H9 (cell line): Measurements from ENCODE around the gene CCDC18. TPM values are rescaled to one million over a fixed set of nuclear protein-coding genes. Genes with fewer than 3 reads are reported as not detected.
A peak's percentile ranks its signal among the peaks of the same experiment; 100 is the strongest.

ENCODE experiments used
- DNase-seq: peaks from one replicate; pipeline ENCODE4 v3.0.0-alpha.2; 2017
- H2AFZ ChIP-seq: one replicate; pipeline ENCODE4 v1.6.1; 2013; ENCODE audit warnings: mild to moderate bottlenecking, low read length, control low read depth, moderate library complexity
- H2AK5ac ChIP-seq: 2 replicates; pipeline ENCODE4 v1.6.1; 2013; ENCODE audit warnings: low read length, control low read depth, mixed read lengths; ENCODE audit not compliant: insufficient read length
- H2BK120ac ChIP-seq: one replicate; pipeline ENCODE4 v1.6.1; 2013; ENCODE audit warnings: low read depth, mild to moderate bottlenecking, low read length, control low read depth, inconsistent platforms; ENCODE audit not compliant: poor library complexity, severe bottlenecking
- H2BK12ac ChIP-seq: 2 replicates; pipeline ENCODE4 v1.6.1; 2013; ENCODE audit warnings: low read length, control low read depth, mixed read lengths, low read depth; ENCODE audit not compliant: insufficient read length
- H2BK15ac ChIP-seq: 2 replicates; pipeline ENCODE4 v1.6.1; 2013; ENCODE audit warnings: low read depth, low read length, control low read depth
- H2BK20ac ChIP-seq: one replicate; pipeline ENCODE4 v1.6.1; 2013; ENCODE audit warnings: low read depth, mild to moderate bottlenecking, low read length, control low read depth, inconsistent platforms; ENCODE audit not compliant: poor library complexity, severe bottlenecking
- H2BK5ac ChIP-seq: 2 replicates; pipeline ENCODE4 v1.6.1; 2013; ENCODE audit warnings: low read length, control low read depth, mixed read lengths; ENCODE audit not compliant: insufficient read length
- H3K14ac ChIP-seq: 2 replicates; pipeline ENCODE4 v1.6.1; 2013; ENCODE audit warnings: low read length, control low read depth; ENCODE audit not compliant: insufficient read depth
- H3K18ac ChIP-seq: 2 replicates; pipeline ENCODE4 v1.6.1; 2013; ENCODE audit warnings: low read depth, mild to moderate bottlenecking, mixed read lengths, low read length, control low read depth; ENCODE audit not compliant: insufficient read length
- H3K23ac ChIP-seq: 2 replicates; pipeline ENCODE4 v1.6.1; 2013; ENCODE audit warnings: low read length, control low read depth, mixed read lengths, low read depth; ENCODE audit not compliant: insufficient read length
- H3K23me2 ChIP-seq: 2 replicates; pipeline ENCODE4 v1.6.1; 2013; ENCODE audit warnings: low read depth, mild to moderate bottlenecking, mixed read lengths, low read length, control low read depth; ENCODE audit not compliant: insufficient read length, poor library complexity, severe bottlenecking
- H3K27ac ChIP-seq: 2 replicates; pipeline ENCODE4 v1.5.1; 2013; ENCODE audit warnings: low read length, control low read depth, mixed read lengths, low read depth; ENCODE audit not compliant: insufficient read length
- H3K27me3 ChIP-seq: 2 replicates; pipeline ENCODE4 v1.6.1; 2013; ENCODE audit warnings: low read length, control low read depth, inconsistent platforms; ENCODE audit not compliant: insufficient read depth
- H3K4ac ChIP-seq: 2 replicates; pipeline ENCODE4 v1.6.1; 2013; ENCODE audit warnings: low read depth, mild to moderate bottlenecking, control low read depth, inconsistent platforms, low read length, moderate library complexity
- H3K4me1 ChIP-seq: 2 replicates; pipeline ENCODE4 v1.6.1; 2013; ENCODE audit warnings: low read length, control low read depth, inconsistent platforms; ENCODE audit not compliant: insufficient read depth
- H3K4me2 ChIP-seq: 2 replicates; pipeline ENCODE4 v1.6.1; 2013; ENCODE audit warnings: low read length, control low read depth, mixed read lengths; ENCODE audit not compliant: insufficient read length, insufficient read depth
- H3K56ac ChIP-seq: 2 replicates; pipeline ENCODE4 v1.6.1; 2013; ENCODE audit warnings: low read depth, mild to moderate bottlenecking, mixed read lengths, low read length, control low read depth; ENCODE audit not compliant: insufficient read length
- H3K79me1 ChIP-seq: 2 replicates; pipeline ENCODE4 v1.6.1; 2013; ENCODE audit warnings: low read depth, mild to moderate bottlenecking, moderate library complexity, low read length, control low read depth, inconsistent platforms; ENCODE audit not compliant: insufficient read depth, poor library complexity, severe bottlenecking
- H3K79me2 ChIP-seq: 2 replicates; pipeline ENCODE4 v1.6.1; 2013; ENCODE audit warnings: low read length, control low read depth, inconsistent platforms; ENCODE audit not compliant: insufficient read depth
- H3K9ac ChIP-seq: 2 replicates; pipeline ENCODE4 v1.6.1; 2013; ENCODE audit warnings: low read length, control low read depth, mixed read lengths; ENCODE audit not compliant: insufficient read length; ENCODE audit errors: extremely low read depth
- H3K9me3 ChIP-seq: one replicate; pipeline ENCODE4 v1.6.1; 2013; ENCODE audit warnings: low read depth, low read length, inconsistent platforms; ENCODE audit not compliant: control insufficient read depth
- H3T11ph ChIP-seq: one replicate; pipeline ENCODE4 v1.6.1; 2013; ENCODE audit warnings: mild to moderate bottlenecking, low read length, control low read depth, inconsistent platforms
- H4K20me1 ChIP-seq: one replicate; pipeline ENCODE4 v1.6.1; 2013; ENCODE audit not compliant: control insufficient read depth, insufficient read length, insufficient read depth
- H4K5ac ChIP-seq: 2 replicates; pipeline ENCODE4 v1.6.1; 2013; ENCODE audit warnings: low read depth, mild to moderate bottlenecking, mixed read lengths, low read length, control low read depth; ENCODE audit not compliant: insufficient read length
- H4K8ac ChIP-seq: replicated peaks from 2 replicates; pipeline ENCODE4 v1.6.1; 2013; ENCODE audit warnings: low read length, control low read depth, mixed read lengths, low read depth; ENCODE audit not compliant: insufficient read length
- H4K91ac ChIP-seq: 2 replicates; pipeline ENCODE4 v1.6.1; 2013; ENCODE audit warnings: low read depth, mild to moderate bottlenecking, moderate library complexity, mixed read lengths, low read length, control low read depth; ENCODE audit not compliant: insufficient read length
- H3K27ac Mint-ChIP-seq, 3 experiments: 2 replicates in 2 of 3; 3 replicates in 1 of 3; pipeline ENCODE4 v1.8.0; 2020 to 2021; ENCODE audit warnings: mixed read lengths in 3 of 3, mild to moderate bottlenecking in 1 of 3, moderate library complexity in 1 of 3
- H3K27me3 Mint-ChIP-seq: 2 replicates; pipeline ENCODE4 v1.8.0; 2021; ENCODE audit warnings: low read depth, mild to moderate bottlenecking, moderate library complexity, mixed read lengths
- H3K36me3 Mint-ChIP-seq, 3 experiments: 2 replicates in 2 of 3; 3 replicates in 1 of 3; pipeline ENCODE4 v1.8.0; 2020 to 2021; ENCODE audit warnings: low read depth in 3 of 3, mixed read lengths in 3 of 3; ENCODE audit not compliant: insufficient read depth in 1 of 3
- H3K4me1 Mint-ChIP-seq, 2 experiments: 2 replicates each; pipeline ENCODE4 v1.8.0; 2020; ENCODE audit warnings: mixed read lengths in 2 of 2
- H3K4me3 Mint-ChIP-seq, 2 experiments: 2 replicates in 1 of 2; 3 replicates in 1 of 2; pipeline ENCODE4 v1.8.0; 2020 to 2021; ENCODE audit warnings: mild to moderate bottlenecking in 2 of 2, mixed read lengths in 2 of 2, moderate library complexity in 1 of 2
- H3K9me3 Mint-ChIP-seq, 2 experiments: 2 replicates in 1 of 2; 3 replicates in 1 of 2; pipeline ENCODE4 v1.8.0; 2020; ENCODE audit warnings: mild to moderate bottlenecking in 2 of 2, mixed read lengths in 2 of 2, moderate library complexity in 1 of 2
- CTCF ChIP-seq: fragments of 200-600 bp; sonication (generic); conservative IDR thresholded peaks from 3 replicates; pipeline ENCODE4 v1.8.0; 2021; ENCODE audit warnings: antibody characterized with exemption, mild to moderate bottlenecking
- WGBS: extraction: QIAGEN DNeasy Blood & Tissue Kit; methylation state at CpG from one replicate; pipeline ENCODE4 v1.1.7; 2013; ENCODE audit warnings: missing lambda C conversion rate, low lambda C conversion rate, mixed read lengths; ENCODE audit not compliant: insufficient read length; ENCODE audit errors: extremely low coverage; 5-methylcytosine and 5-hydroxymethylcytosine counted together
- total RNA-seq: library from RNA; stranded (reverse); gene quantifications from 2 replicates; pipeline ENCODE4 v1.2.1, GENCODE V29; 2021

CCDC18 gene
- total RNA-seq, 1 experiment from 2014 or later = 19.5 TPM

GRCh38 chr1:93140106-93140505, 40.4 kb upstream of the CCDC18 start:
- no peak overlapping the region for H3K14ac ChIP-seq
- no peak overlapping the region for H4K8ac ChIP-seq
- no peak overlapping the region for H3T11ph ChIP-seq
- no peak overlapping the region for H2BK15ac ChIP-seq
- H3K23ac ChIP-seq = no peak overlapping the region
- H3K4me2 ChIP-seq = no peak overlapping the region
- no peak for DNase-seq
- no peak overlapping the region for H3K4ac ChIP-seq
- Mint-ChIP-seq H3K27ac (peak overlapping the region in 1 of 3 experiments; percentile 8; a peak in 2 of 7 replicates), H3K36me3 (peaks cover 22 to 62% (median 62%) of the 10 kb centered on the region in 3 experiments; a peak in 6 of 7 replicates), H3K4me1 (no peaks in the 10 kb centered on the region), H3K9me3 (no peaks in the 10 kb centered on the region), H3K27me3 (no peaks in the 10 kb centered on the region), H3K4me3 (no peak overlapping the region)
- no peak overlapping the region for H2AK5ac ChIP-seq
- no peaks in the 10 kb centered on the region for H3K27me3 ChIP-seq
- peaks cover 2% of the 10 kb centered on the region for H3K79me1 ChIP-seq
- H4K5ac ChIP-seq = no peak overlapping the region
- H3K4me1 ChIP-seq = no peaks in the 10 kb centered on the region
- H3K9ac ChIP-seq = no peak overlapping the region
- H2BK12ac ChIP-seq = no peak overlapping the region
- H4K20me1 ChIP-seq = no peaks in the 10 kb centered on the region
- H3K18ac ChIP-seq = no peak overlapping the region
- no peak overlapping the region for H3K56ac ChIP-seq
- no peak overlapping the region for H2BK20ac ChIP-seq
- WGBS = no CpG with 5 or more reads among the region's 1 CpG
- H3K9me3 ChIP-seq = no peaks in the 10 kb centered on the region
- no peaks in the 10 kb centered on the region for H3K23me2 ChIP-seq
- TF ChIP-seq CTCF = no peak
- H3K79me2 ChIP-seq = no peaks in the 10 kb centered on the region
- H2BK120ac ChIP-seq = no peak overlapping the region
- H4K91ac ChIP-seq = no peak overlapping the region
- H3K27ac ChIP-seq = no peak overlapping the region
- H2AFZ ChIP-seq = no peak overlapping the region
- H2BK5ac ChIP-seq = no peak overlapping the region
